Endothelial cell (in vitro differentiated cells): ENCODE results near the gene GRIP1. TPM values are rescaled to one million over a fixed set of nuclear protein-coding genes. Genes with fewer than 3 reads are reported as not detected.

Source experiments
- DNase-seq: peaks from one replicate; pipeline ENCODE4 v3.0.0; 2021; ENCODE audit warnings: low spot score
- H3K27ac Mint-ChIP-seq: one replicate; pipeline ENCODE4 v1.8.0; 2021; ENCODE audit warnings: mixed read lengths, inconsistent platforms; ENCODE audit not compliant: unreplicated experiment
- H3K27me3 Mint-ChIP-seq: one replicate; pipeline ENCODE4 v1.8.0; 2021; ENCODE audit warnings: mild to moderate bottlenecking, moderate library complexity, mixed read lengths, inconsistent platforms; ENCODE audit not compliant: unreplicated experiment
- H3K36me3 Mint-ChIP-seq: one replicate; pipeline ENCODE4 v1.8.0; 2021; ENCODE audit warnings: mild to moderate bottlenecking, low read depth, mixed read lengths, inconsistent platforms; ENCODE audit not compliant: unreplicated experiment
- H3K4me1 Mint-ChIP-seq: one replicate; pipeline ENCODE4 v1.8.0; 2021; ENCODE audit warnings: mild to moderate bottlenecking, mixed read lengths, inconsistent platforms; ENCODE audit not compliant: unreplicated experiment
- H3K4me3 Mint-ChIP-seq: one replicate; pipeline ENCODE4 v1.8.0; 2021; ENCODE audit warnings: mild to moderate bottlenecking, mixed read lengths, inconsistent platforms; ENCODE audit not compliant: unreplicated experiment
- H3K9me3 Mint-ChIP-seq: one replicate; pipeline ENCODE4 v1.8.0; 2021; ENCODE audit warnings: mixed read lengths, inconsistent platforms; ENCODE audit not compliant: unreplicated experiment
- total RNA-seq: library from RNA; stranded (reverse); fragmentation: NEBNext Ultra II Directional; extraction: Animal tissue kit (Norgen Biotek cat#: 25700); gene quantifications from one replicate; pipeline ENCODE4 v1.2.1, GENCODE V29; 2021; ENCODE audit not compliant: unreplicated experiment
- TF ChIP-seq, protein P1 (sequence below): fragments of 200-600 bp; sonication (generic); IDR thresholded peaks from one replicate; pipeline ENCODE4 v1.5.0; 2021; ENCODE audit warnings: antibody characterized with exemption; ENCODE audit not compliant: unreplicated experiment

GRIP1 gene
- total RNA-seq, 1 donor from 2014 or later: 36.2 TPM

DNA sequence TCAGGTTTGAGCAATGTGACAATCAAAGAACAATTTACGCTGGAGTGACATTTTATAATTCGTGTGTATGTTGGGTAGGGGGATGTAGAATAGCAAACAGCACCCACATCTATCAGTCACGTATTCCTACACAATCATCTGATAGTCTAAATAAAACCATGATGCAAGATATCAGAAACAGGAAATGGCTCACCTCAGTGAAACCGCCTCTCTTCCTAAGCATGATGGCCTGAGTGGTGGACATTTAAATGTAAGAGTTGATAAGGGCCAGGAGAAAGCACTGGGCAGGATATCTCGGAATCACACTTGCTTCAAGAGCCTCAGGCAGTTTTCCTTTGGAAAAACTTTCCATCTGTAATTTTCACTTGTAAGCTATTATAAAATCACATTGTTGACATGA lies 128.2 kb downstream of the GRIP1 start:
- H3K27me3 Mint-ChIP-seq: peaks cover 1% of the 10 kb centered on the region
- no peak overlapping the region for H3K27ac Mint-ChIP-seq
- no peak for DNase-seq
- TF ChIP-seq, protein P1, sequence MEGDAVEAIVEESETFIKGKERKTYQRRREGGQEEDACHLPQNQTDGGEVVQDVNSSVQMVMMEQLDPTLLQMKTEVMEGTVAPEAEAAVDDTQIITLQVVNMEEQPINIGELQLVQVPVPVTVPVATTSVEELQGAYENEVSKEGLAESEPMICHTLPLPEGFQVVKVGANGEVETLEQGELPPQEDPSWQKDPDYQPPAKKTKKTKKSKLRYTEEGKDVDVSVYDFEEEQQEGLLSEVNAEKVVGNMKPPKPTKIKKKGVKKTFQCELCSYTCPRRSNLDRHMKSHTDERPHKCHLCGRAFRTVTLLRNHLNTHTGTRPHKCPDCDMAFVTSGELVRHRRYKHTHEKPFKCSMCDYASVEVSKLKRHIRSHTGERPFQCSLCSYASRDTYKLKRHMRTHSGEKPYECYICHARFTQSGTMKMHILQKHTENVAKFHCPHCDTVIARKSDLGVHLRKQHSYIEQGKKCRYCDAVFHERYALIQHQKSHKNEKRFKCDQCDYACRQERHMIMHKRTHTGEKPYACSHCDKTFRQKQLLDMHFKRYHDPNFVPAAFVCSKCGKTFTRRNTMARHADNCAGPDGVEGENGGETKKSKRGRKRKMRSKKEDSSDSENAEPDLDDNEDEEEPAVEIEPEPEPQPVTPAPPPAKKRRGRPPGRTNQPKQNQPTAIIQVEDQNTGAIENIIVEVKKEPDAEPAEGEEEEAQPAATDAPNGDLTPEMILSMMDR: no peak
- H3K4me1 Mint-ChIP-seq: peaks cover 5% of the 10 kb centered on the region
- no peaks in the 10 kb centered on the region for H3K9me3 Mint-ChIP-seq
- H3K4me3 Mint-ChIP-seq: no peak overlapping the region
- H3K36me3 Mint-ChIP-seq: no peaks in the 10 kb centered on the region

DNA sequence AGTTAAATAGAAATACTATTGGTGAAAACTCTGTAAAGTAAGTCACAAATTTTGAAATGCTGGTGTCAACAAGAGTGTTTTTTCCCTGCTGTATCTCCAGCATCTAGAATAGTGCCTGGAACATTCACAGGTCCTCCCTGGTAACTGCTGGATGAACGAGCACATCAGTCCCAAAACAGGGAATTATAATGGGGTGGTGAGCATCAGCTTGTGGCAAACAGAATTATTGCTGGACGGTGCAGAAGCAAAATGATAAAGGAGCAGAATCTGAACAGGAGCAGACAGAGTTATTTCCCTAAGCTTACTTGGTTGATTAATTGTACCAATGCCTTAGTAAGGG lies 129.9 kb downstream of the GRIP1 start:
- Mint-ChIP-seq H3K36me3 (no peaks in the 10 kb centered on the region), H3K27me3 (peaks cover 1% of the 10 kb centered on the region), H3K27ac (no peak overlapping the region), H3K4me3 (no peak overlapping the region), H3K4me1 (peaks cover 5% of the 10 kb centered on the region), H3K9me3 (no peaks in the 10 kb centered on the region)
- DNase-seq: no peak
- TF ChIP-seq, protein P1: no peak

DNA sequence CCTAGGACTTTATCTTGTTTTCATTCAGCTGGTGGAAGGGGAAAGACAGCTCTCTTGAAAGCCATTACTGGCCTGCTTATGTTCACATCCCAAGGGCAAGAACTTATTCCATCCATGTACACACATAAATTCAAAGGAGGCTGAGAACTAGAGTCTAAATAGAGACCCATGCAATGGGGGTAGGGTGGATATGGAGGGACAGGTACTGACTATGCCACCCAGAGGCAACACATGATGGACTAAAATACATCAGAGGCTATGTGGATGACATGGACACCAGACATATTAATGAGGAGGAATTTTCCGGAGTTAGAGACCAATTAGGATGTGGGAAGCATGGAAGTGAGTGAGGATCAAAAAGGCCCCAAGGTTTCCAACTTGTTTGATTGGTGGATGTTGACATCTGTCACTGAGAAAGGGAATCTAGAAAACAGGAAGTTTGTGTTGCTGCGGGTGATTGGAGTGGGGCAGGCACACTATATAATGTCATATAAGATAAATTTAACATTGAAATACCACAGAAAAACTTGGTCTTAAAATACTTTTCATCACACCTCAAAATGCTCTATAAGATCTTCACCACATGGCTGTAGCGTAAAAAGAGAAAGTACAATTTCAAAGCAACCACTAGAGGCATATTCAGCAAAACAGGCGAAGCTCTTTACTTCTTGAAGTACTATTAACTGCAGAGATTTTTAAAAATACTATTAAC lies 130.4 kb downstream of the GRIP1 start:
- TF ChIP-seq, protein P1: peak; percentile 25
- H3K27ac Mint-ChIP-seq: no peak overlapping the region
- H3K27me3 Mint-ChIP-seq: peaks cover 1% of the 10 kb centered on the region
- peaks cover 5% of the 10 kb centered on the region for H3K4me1 Mint-ChIP-seq
- no peaks in the 10 kb centered on the region for H3K9me3 Mint-ChIP-seq
- DNase-seq: no peak
- H3K4me3 Mint-ChIP-seq: no peak overlapping the region
- H3K36me3 Mint-ChIP-seq: no peaks in the 10 kb centered on the region

DNA sequence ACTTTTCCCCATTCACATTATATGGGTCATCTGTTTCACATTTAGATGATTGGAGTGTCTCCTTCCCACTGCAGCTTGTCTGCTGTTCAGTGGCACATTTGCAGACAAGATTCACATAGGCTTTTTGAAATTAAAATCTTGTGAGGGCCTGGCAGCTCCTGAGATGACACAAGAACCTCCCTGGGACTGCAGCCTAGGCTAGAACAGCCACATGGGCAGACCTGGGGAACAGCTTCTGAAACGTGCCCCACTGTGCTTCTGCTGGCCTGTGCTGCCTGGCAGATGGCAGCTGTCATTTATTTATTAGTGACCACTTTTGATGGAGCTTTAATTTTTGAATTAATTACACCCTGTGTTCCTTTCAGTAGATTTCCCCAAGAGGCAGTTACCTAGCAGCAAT lies 137.4 kb downstream of the GRIP1 start:
- Mint-ChIP-seq H3K27ac (no peak overlapping the region), H3K27me3 (no peaks in the 10 kb centered on the region), H3K9me3 (no peaks in the 10 kb centered on the region), H3K4me3 (no peak overlapping the region), H3K36me3 (no peaks in the 10 kb centered on the region), H3K4me1 (no peaks in the 10 kb centered on the region)
- no peak for DNase-seq
- TF ChIP-seq, protein P1: no peak

DNA sequence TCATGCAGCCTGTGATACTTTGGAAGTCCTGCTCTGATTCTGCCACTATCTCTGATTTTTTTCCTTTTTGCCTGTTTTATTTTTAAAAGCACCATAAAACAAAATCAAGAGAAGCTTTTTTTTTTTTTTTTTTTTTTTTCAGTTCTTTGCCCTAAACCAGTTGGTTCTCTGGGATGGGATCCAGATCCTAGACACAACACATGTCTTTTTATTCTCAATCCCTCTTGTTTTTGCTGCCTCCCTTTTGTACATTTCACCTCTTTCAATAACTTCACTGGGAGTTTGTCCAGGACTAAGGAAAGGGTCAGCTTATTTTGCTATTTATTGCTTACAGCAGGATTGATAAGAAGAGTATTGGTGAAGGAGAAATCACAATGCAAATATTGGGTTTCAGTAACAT lies 139.4 kb downstream of the GRIP1 start:
- Mint-ChIP-seq H3K4me1 (no peaks in the 10 kb centered on the region), H3K27ac (no peak overlapping the region), H3K27me3 (no peaks in the 10 kb centered on the region), H3K36me3 (no peaks in the 10 kb centered on the region), H3K9me3 (no peaks in the 10 kb centered on the region), H3K4me3 (no peak overlapping the region)
- DNase-seq: no peak
- TF ChIP-seq, protein P1: no peak
